RWPE1 (cell line): ENCODE measurements around the gene FAM98B.
"Not testable (repeated sequence)": the region's sequence is repeated elsewhere in the genome, so short reads cannot be mapped to it uniquely, and the experiment has no call there.

ENCODE experiments used
- CTCF ChIA-PET: fragments of 350-600 bp; sonication (Branson Sonifier 250); formaldehyde crosslinking; extraction: SDS; loops from one replicate; lab custom pipeline; 2021; lab: Yijun Ruan, JAX
- POLR2A ChIA-PET: fragments of 400-600 bp; formaldehyde crosslinking; extraction: SDS; loops from one replicate; lab custom pipeline; 2020; ENCODE audit warnings: antibody characterized with exemption; ENCODE audit not compliant: low non-redundant PET; lab: Yijun Ruan, JAX
- DNase-seq: peaks from one replicate; pipeline ENCODE4 v3.0.0; 2012; ENCODE audit warnings: low spot score
- H3K27ac ChIP-seq: fragments of 450-650 bp; 2 replicates; pipeline ENCODE4 v1.5.1; 2017
- TF ChIP-seq, protein P1 (sequence below): fragments of 450-650 bp; conservative IDR thresholded peaks from 2 replicates; pipeline ENCODE4 v1.5.1; 2017; ENCODE audit warnings: low read depth, mild to moderate bottlenecking

The FAM98B gene

DNA sequence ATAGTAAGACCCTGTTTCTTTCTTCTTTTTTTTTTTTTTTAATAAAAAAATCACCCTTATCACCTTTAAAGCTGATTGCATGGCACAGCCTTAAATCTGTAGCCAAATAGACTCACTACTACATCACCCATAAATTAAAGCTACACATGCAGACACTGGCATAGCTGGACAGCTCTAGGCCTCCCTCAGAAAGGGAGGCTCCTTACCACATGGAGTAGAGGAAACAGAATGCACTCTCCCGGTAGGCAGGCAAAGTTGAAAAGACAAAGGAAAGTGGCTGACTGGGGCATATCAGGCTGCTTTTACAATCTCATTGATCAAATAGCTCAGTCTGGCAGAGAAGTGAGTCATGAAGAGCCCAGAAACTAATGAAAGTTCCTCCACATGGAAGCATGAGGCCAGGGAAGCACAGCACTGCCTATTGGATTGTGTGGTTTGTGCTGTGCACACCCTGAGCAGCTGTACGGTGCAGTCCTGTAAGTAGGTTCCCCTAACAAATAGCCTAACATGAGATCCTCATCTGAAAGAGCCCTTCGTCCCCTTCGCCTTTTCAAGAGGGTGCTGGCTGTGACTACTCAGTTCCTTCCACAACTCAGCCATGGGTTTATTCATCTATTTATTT, 32.7 kb upstream of the FAM98B start:
- H3K27ac ChIP-seq, result no peak overlapping the region
- ChIA-PET POLR2A (no interaction called here), CTCF (interaction anchor here (0.6 to 0.9 kb wide), 2 partner anchors 19 to 96 kb away, joined by 3 to 4 read pairs; no protein-coding TSS in a partner anchor)
- DNase-seq, result no peak
- TF ChIP-seq, protein P1, sequence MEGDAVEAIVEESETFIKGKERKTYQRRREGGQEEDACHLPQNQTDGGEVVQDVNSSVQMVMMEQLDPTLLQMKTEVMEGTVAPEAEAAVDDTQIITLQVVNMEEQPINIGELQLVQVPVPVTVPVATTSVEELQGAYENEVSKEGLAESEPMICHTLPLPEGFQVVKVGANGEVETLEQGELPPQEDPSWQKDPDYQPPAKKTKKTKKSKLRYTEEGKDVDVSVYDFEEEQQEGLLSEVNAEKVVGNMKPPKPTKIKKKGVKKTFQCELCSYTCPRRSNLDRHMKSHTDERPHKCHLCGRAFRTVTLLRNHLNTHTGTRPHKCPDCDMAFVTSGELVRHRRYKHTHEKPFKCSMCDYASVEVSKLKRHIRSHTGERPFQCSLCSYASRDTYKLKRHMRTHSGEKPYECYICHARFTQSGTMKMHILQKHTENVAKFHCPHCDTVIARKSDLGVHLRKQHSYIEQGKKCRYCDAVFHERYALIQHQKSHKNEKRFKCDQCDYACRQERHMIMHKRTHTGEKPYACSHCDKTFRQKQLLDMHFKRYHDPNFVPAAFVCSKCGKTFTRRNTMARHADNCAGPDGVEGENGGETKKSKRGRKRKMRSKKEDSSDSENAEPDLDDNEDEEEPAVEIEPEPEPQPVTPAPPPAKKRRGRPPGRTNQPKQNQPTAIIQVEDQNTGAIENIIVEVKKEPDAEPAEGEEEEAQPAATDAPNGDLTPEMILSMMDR, result no peak

DNA sequence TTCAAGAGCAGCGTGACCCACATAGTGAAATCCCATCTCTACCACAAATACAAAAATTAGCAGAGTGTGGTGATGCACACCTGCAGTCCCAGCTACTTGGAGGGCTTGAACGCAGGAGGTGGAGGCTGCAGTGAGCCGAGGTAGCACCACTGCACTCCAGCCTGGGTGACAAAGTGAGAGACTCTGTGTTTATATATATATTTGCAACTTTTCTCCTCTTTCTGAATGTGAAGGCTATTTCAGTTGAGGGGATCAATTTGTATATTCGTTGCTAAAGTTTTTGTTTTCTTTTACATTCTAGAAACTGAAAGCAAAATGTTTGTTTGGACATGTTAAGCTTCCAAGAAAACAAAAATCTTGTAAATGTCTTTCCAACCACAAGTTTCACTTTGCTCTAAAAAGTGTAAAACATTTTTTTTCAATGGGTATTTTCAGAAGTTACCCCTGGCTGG, 29.8 kb upstream of the FAM98B start:
- ChIA-PET POLR2A (no interaction called here), CTCF (interaction anchor here (0.7 kb wide), 1 partner anchor 428 kb away, joined by 3 read pairs; no protein-coding TSS in a partner anchor)
- DNase-seq, result no peak
- no peak overlapping the region for H3K27ac ChIP-seq
- TF ChIP-seq, protein P1, result no peak

DNA sequence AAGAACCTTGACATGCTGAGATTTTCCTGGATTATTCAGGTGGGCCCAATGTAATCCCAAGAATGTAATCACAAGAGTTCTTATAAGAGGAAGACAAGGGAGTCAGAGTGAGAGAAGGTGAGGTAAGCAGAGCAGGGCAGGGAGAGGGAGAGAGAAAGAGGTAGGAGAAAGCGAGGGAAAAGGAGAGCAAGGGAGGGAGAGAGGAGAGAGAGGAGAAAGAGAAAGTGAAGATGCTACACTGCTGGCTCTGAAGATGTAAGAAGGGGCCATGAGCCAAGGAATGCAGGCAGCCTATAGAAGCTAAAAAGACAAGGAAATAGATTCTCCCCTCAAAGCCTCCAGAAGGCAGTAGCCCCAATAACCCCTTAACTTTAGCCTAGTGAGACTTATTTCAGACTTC, 28.7 kb upstream of the FAM98B start:
- H3K27ac ChIP-seq, result no peak overlapping the region
- DNase-seq, result no peak
- ChIA-PET POLR2A (no interaction called here), CTCF (no interaction called here)
- TF ChIP-seq, protein P1, result no peak

DNA sequence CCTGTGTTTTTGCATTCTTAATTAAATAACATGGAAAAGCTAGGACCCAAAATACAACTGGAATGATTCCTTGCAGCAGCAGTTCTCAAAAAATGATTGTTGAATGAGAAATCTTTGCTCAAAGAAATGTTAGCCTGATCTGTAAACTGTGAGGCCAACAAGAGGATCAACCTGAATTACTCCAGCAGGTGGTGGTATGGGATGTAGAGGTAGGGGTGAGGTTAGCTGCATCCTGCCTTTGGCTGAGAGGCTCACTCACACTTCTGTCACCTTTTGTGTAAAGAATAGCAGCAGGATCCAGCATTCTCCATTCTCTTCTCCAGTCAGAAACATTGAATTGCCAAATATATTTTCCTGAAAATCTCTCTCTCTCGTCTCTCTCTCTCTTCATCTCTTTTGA, 26.5 kb upstream of the FAM98B start:
- no peak overlapping the region for H3K27ac ChIP-seq
- POLR2A ChIA-PET, result no interaction called here
- TF ChIP-seq, protein P1, result no peak
- no peak for DNase-seq
- CTCF ChIA-PET, result no interaction called here

DNA sequence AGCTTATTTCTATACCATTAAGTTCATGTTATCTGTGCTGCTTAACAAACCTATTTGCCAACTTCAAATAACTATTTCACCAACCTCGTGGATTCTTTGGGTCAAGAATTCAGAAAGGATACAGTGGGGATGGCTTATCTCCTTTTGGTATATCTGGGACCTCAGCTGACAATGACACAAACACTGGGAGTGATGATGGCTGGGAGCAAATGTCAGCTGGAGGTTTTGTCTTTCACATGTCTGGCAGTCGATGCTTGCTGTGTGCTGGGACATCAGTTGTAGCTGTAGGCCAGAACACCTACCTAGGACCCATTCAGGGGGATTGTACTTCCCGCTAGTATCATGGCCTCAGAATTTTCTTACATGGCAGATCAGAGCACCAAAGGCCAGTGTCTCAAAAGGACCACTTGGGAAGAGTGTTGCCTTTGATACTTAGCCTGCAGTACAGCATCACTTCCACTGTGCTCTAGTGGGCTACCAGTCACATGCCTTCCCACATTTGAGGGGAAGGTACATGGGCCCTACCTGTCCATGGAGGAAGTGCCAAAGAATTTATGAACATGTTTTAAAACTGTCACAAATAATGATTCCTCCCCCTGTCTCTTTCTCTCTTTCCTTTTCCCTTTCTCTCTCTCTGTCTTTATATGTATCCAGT, 23.7 kb upstream of the FAM98B start:
- ChIA-PET POLR2A (no interaction called here), CTCF (no interaction called here)
- TF ChIP-seq, protein P1, result no peak
- H3K27ac ChIP-seq, result no peak overlapping the region
- DNase-seq, result no peak

DNA sequence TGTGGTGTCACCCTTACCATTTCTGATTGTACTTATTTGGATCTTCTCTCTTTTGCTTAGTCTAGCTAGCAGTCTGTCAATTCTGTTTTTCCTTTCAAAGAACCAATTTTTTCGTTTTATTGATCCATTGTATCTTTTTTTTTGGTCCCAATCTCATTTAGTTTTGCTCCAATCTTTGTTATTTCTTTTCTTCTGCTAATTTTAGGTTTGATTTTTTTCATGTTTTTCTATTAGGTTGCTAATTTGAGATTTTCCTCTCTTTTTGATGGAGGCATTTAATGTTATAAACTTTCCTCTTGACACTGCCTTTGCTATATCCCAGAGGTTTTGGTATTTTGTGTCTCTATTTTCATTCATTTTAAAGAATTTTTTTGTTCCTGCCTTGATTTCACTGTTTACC, 16.9 kb upstream of the FAM98B start:
- no peak for DNase-seq
- ChIA-PET CTCF (no interaction called here), POLR2A (no interaction called here)
- TF ChIP-seq, protein P1, result no peak
- no peak overlapping the region for H3K27ac ChIP-seq

DNA sequence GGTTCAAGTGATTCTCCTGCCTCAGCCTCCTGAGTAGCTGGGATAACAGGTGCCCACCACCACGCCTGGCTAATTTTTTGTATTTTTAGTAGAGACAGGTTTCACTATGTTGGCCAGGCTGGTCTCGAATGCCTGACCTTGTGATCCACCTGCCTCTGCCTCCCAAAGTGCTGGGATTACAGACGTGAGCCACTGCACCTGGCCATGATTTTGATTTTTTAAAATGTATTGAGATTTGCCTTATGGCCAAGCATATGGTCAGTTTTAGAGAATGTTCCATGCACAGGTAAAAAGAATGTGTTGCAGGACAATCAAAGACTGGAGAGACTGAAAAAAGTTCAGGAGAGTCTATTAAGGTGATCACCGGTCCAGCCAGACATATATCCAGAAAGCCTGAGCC, 16.3 kb upstream of the FAM98B start:
- CTCF ChIA-PET, POLR2A ChIA-PET, H3K27ac ChIP-seq, DNase-seq: not testable (repeated sequence)
